Ishikawa (cell line): ENCODE measurements around the gene CFAP107.

Experiments used
- CREB1 ChIP-seq: IDR thresholded peaks from 2 replicates; pipeline ENCODE4 v1.6.1; 2012; ENCODE audit warnings: low read depth
- FOXM1 ChIP-seq: IDR thresholded peaks from 2 replicates; pipeline ENCODE4 v1.6.1; 2012; ENCODE audit warnings: low read depth, borderline replicate concordance
- MAX ChIP-seq: IDR thresholded peaks from 2 replicates; pipeline ENCODE4 v1.6.1; 2012
- TAF1 ChIP-seq: IDR thresholded peaks from 2 replicates; pipeline ENCODE4 v1.6.1; 2012; ENCODE audit warnings: low read depth, mild to moderate bottlenecking
- USF1 ChIP-seq: IDR thresholded peaks from 2 replicates; pipeline ENCODE4 v1.6.1; 2012
- YY1 ChIP-seq: IDR thresholded peaks from 2 replicates; pipeline ENCODE4 v1.6.1; 2012; ENCODE audit warnings: low read depth

GRCh38 chr1:12728391-12728790, 17.6 kb upstream of the CFAP107 start:
- TF ChIP-seq TAF1 (no peak), USF1 (no peak), FOXM1 (no peak), MAX (no peak), YY1 (no peak), CREB1 (no peak)
